ENCODE results near the gene ACBD4. TPM values are rescaled to one million over a fixed set of nuclear protein-coding genes. Genes with fewer than 3 reads are reported as not detected.

ACBD4 gene
- total and polyA plus RNA-seq, 2 of the 13 experiments (the other 11 are each of a cell fraction or from before 2014, with no cell fraction given), result 16.1 to 26.9 TPM

DNA sequence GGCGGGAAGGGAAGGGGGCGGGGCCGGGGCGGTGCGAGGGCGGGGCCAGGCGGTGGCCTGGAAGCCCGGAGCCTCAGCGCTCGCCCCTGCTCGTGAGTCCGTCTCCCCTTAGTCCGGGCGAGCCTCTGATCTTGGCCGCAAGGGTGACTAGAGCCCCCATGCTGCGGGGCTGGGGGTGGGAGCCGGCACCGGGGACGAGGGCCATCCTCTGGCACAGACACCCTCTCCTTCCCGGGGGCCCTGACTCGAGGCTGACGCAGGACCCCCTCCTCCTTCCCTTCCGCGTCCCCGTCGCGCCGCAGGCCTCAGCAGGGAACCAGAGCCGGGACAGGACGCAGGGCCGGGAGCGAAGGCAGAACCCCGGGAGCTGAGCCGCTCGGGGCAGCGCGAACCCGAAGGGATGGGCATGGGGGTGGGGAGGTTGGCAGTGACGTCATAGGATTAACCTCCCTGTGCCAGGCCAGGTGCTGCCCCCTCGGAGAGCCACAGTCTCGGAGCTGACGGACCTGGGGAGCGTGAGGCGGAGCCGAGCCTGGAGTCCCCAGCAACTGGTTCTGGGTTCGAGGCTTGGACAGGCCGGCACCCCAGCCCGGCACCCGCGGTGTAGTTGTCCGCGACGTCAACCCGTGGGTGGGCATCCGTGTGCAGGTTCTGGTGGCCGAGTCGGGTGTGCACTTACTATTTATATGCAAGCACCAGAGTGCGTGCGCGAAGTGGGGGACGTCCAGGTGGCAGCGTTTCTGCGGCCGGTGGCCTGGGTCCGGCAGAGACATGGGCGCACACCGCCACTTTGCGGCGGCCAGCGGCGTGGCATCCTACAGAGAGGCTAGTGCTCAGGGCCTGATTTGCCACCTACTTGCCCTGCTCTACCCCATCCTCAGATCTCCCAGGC, 2.7 kb upstream of the ACBD4 start (continued):
- 0 out of 2 replicates have a peak, but pooled peaks have one; percentile 54 for TF ChIP-seq TRIM24 (CRISPR knock-in tag; IDR thresholded peaks at IDR 0.05)
- TF ChIP-seq, protein P1, sequence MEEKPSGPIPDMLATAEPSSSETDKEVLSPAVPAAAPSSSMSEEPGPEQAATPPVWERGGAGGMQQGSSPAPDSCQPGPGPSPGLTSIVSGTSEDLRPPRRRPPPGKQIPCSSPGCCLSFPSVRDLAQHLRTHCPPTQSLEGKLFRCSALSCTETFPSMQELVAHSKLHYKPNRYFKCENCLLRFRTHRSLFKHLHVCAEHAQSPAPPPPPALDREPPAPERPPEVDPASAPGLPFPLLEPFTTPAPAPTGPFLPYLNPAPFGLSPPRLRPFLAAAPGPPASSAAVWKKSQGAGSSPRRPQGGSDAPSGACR (CRISPR knock-in tag; IDR thresholded peaks at IDR 0.05), result peak; percentile 67; the same call in 1 of the 2 replicates
- TF ChIP-seq, protein P2, sequence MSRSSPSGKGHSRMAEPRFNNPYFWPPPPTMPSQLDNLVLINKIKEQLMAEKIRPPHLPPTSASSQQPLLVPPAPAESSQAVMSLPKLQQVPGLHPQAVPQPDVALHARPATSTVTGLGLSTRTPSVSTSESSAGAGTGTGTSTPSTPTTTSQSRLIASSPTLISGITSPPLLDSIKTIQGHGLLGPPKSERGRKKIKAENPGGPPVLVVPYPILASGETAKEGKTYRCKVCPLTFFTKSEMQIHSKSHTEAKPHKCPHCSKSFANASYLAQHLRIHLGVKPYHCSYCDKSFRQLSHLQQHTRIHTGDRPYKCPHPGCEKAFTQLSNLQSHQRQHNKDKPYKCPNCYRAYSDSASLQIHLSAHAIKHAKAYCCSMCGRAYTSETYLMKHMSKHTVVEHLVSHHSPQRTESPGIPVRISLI (CRISPR knock-in tag; IDR thresholded peaks at IDR 0.05; ENCODE audit: borderline replicate concordance), result peak; percentile 59; the same call in 1 of the 2 replicates
- TF ChIP-seq FOXJ3 (CRISPR knock-in tag; IDR thresholded peaks at IDR 0.05; ENCODE audit: borderline replicate concordance), result 0 out of 2 replicates have a peak, but pooled peaks have one; percentile 43
- TF ChIP-seq ZFP1 (CRISPR knock-in tag; IDR thresholded peaks at IDR 0.05), result no peak
- TF ChIP-seq RFX1 (IDR thresholded peaks at IDR 0.05), result no peak
- TF ChIP-seq, protein P3, sequence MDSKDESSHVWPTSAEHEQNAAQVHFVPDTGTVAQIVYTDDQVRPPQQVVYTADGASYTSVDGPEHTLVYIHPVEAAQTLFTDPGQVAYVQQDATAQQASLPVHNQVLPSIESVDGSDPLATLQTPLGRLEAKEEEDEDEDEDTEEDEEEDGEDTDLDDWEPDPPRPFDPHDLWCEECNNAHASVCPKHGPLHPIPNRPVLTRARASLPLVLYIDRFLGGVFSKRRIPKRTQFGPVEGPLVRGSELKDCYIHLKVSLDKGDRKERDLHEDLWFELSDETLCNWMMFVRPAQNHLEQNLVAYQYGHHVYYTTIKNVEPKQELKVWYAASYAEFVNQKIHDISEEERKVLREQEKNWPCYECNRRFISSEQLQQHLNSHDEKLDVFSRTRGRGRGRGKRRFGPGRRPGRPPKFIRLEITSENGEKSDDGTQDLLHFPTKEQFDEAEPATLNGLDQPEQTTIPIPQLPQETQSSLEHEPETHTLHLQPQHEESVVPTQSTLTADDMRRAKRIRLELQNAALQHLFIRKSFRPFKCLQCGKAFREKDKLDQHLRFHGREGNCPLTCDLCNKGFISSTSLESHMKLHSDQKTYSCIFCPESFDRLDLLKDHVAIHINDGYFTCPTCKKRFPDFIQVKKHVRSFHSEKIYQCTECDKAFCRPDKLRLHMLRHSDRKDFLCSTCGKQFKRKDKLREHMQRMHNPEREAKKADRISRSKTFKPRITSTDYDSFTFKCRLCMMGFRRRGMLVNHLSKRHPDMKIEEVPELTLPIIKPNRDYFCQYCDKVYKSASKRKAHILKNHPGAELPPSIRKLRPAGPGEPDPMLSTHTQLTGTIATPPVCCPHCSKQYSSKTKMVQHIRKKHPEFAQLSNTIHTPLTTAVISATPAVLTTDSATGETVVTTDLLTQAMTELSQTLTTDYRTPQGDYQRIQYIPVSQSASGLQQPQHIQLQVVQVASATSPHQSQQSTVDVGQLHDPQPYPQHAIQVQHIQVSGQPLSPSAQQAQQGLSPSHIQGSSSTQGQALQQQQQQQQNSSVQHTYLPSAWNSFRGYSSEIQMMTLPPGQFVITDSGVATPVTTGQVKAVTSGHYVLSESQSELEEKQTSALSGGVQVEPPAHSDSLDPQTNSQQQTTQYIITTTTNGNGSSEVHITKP (CRISPR knock-in tag; IDR thresholded peaks at IDR 0.05; ENCODE audit: low read depth), result 0 out of 2 replicates have a peak, but pooled peaks have one; percentile 41
- TF ChIP-seq ZNF780A (CRISPR knock-in tag; IDR thresholded peaks at IDR 0.05), result peak; percentile 24; the same call in 1 of the 2 replicates
- TF ChIP-seq ARNTL (CRISPR knock-in tag; IDR thresholded peaks at IDR 0.05), result peak; percentile 53; the same call in 1 of the 2 replicates
- TF ChIP-seq SP2 (CRISPR knock-in tag; IDR thresholded peaks at IDR 0.05), result no peak
- no peak for TF ChIP-seq CBX1 (IDR thresholded peaks at IDR 0.05; ENCODE audit: low read depth)
- TF ChIP-seq ZNF562 (CRISPR knock-in tag; IDR thresholded peaks at IDR 0.05; ENCODE audit: borderline replicate concordance), result no peak
- TF ChIP-seq SOX13 (IDR thresholded peaks at IDR 0.05), result no peak
- no peak for TF ChIP-seq SOX13 (CRISPR knock-in tag; conservative IDR thresholded peaks at IDR 0.05 in 1 of 2, IDR thresholded peaks at IDR 0.05 in 1 of 2)
- no peak for TF ChIP-seq ZSCAN30 (CRISPR knock-in tag; IDR thresholded peaks at IDR 0.05)
- peak; percentile 76; the same call in 1 of the 2 replicates for TF ChIP-seq ZNF670 (CRISPR knock-in tag; IDR thresholded peaks at IDR 0.05; ENCODE audit: borderline replicate concordance)
- TF ChIP-seq ZNF3 (CRISPR knock-in tag; IDR thresholded peaks at IDR 0.05), result no peak
- no peak; the same call in 1 of the 2 replicates for TF ChIP-seq SAFB2 (CRISPR knock-in tag; IDR thresholded peaks at IDR 0.05; ENCODE audit: borderline replicate concordance, low read depth)
- TF ChIP-seq, protein P4, sequence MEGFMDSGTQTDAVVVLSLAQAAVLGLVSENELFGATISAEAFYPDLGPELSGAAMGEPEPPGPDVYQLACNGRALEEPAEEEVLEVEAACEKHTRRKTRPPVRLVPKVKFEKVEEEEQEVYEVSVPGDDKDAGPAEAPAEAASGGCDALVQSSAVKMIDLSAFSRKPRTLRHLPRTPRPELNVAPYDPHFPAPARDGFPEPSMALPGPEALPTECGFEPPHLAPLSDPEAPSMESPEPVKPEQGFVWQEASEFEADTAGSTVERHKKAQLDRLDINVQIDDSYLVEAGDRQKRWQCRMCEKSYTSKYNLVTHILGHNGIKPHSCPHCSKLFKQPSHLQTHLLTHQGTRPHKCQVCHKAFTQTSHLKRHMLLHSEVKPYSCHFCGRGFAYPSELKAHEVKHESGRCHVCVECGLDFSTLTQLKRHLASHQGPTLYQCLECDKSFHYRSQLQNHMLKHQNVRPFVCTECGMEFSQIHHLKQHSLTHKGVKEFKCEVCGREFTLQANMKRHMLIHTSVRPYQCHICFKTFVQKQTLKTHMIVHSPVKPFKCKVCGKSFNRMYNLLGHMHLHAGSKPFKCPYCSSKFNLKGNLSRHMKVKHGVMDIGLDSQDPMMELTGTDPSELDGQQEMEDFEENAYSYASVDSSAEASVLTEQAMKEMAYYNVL (CRISPR knock-in tag; IDR thresholded peaks at IDR 0.05; ENCODE audit: borderline replicate concordance), result no peak
- no peak for TF ChIP-seq SMARCC2 (IDR thresholded peaks at IDR 0.05)
- TF ChIP-seq ZSCAN22 (CRISPR knock-in tag; IDR thresholded peaks at IDR 0.05), result 0 out of 2 replicates have a peak, but pooled peaks have one; percentile 53
